H1 (cell line): ENCODE results near the gene CST9L. TPM values are rescaled to one million over a fixed set of nuclear protein-coding genes. Genes with fewer than 3 reads are reported as not detected.
A peak's percentile ranks its signal among the peaks of the same experiment; 100 is the strongest.

ENCODE experiments used
- CTCF ChIA-PET: fragments of 300-600 bp; sonication (Branson Sonifier 250); formaldehyde crosslinking; loops from one replicate; lab custom pipeline; 2021; ENCODE audit not compliant: partially characterized antibody; lab: Charles Lee
- POLR2A ChIA-PET: fragments of 300-600 bp; sonication (Branson Sonifier 250); formaldehyde crosslinking; loops from one replicate; lab custom pipeline; 2021; ENCODE audit warnings: inconsistent platforms; ENCODE audit not compliant: partially characterized antibody; lab: Charles Lee
- DNase-seq, 2 experiments: peaks; one replicate each; pipeline versions ENCODE4 v3.0.0 to v3.0.0-alpha.2; 2010 to 2022; ENCODE audit warnings: low spot score in 2 of 2, low read depth in 1 of 2, mixed read lengths in 1 of 2
- FAIRE-seq: peaks from 2 replicates; lab custom pipeline; 2011; peaks lifted over from hg19 to GRCh38; lab: Jason Lieb, UNC
- H2AFZ ChIP-seq: 2 replicates; pipeline ENCODE4 v1.8.1; 2012; ENCODE audit warnings: low read length, inconsistent platforms
- H2AK5ac ChIP-seq: 2 replicates; pipeline ENCODE4 v1.6.1; 2013; ENCODE audit warnings: low read depth, low read length
- H2BK120ac ChIP-seq: replicated peaks from 2 replicates; pipeline ENCODE3; 2013; ENCODE audit warnings: low read depth, low read length, inconsistent platforms
- H2BK12ac ChIP-seq: 2 replicates; pipeline ENCODE4 v1.6.1; 2013; ENCODE audit warnings: low read depth, low read length
- H2BK15ac ChIP-seq: 2 replicates; pipeline ENCODE4 v1.6.1; 2013; ENCODE audit warnings: low read length
- H2BK20ac ChIP-seq: 2 replicates; pipeline ENCODE4 v1.6.1; 2013; ENCODE audit warnings: low read length
- H2BK5ac ChIP-seq: 2 replicates; pipeline ENCODE4 v1.6.1; 2013; ENCODE audit warnings: low read depth, low read length
- H3K14ac ChIP-seq: 2 replicates; pipeline ENCODE4 v1.6.1; 2013; ENCODE audit warnings: inconsistent platforms; ENCODE audit not compliant: insufficient read length
- H3K18ac ChIP-seq: 2 replicates; pipeline ENCODE4 v1.6.1; 2013; ENCODE audit warnings: low read length; ENCODE audit errors: extremely low read depth
- H3K23ac ChIP-seq: 2 replicates; pipeline ENCODE4 v1.6.1; 2013; ENCODE audit warnings: inconsistent platforms; ENCODE audit not compliant: insufficient read length
- H3K23me2 ChIP-seq: 2 replicates; pipeline ENCODE4 v1.6.1; 2013; ENCODE audit warnings: low read depth, low read length
- H3K27ac ChIP-seq: 2 replicates; pipeline ENCODE4 v1.6.1; 2011; ENCODE audit warnings: low read depth, low read length, inconsistent platforms
- H3K27me3 ChIP-seq, 4 experiments: replicated peaks in 1 of 4; 1 replicate in 1 of 4; 2 replicates in 3 of 4; pipeline versions ENCODE4 v1.6.1 to v1.8.1; 2011 to 2013; ENCODE audit warnings: low read length in 3 of 4, mild to moderate bottlenecking in 3 of 4, inconsistent platforms in 2 of 4, mixed read lengths in 2 of 4, moderate library complexity in 1 of 4; ENCODE audit not compliant: control insufficient read depth in 3 of 4, insufficient read depth in 3 of 4; ENCODE audit errors: extremely low read depth in 1 of 4
- H3K36me3 ChIP-seq, 4 experiments: 2 replicates each; pipeline versions ENCODE4 v1.6.1 to v1.8.1; 2011 to 2013; ENCODE audit warnings: mild to moderate bottlenecking in 4 of 4, low read length in 3 of 4, moderate library complexity in 2 of 4, control low read depth in 1 of 4, inconsistent platforms in 1 of 4; ENCODE audit not compliant: insufficient read depth in 4 of 4, control insufficient read depth in 2 of 4
- H3K4ac ChIP-seq: replicated peaks from 2 replicates; pipeline ENCODE3; 2013; ENCODE audit warnings: low read length, low read depth, mixed read lengths, inconsistent platforms; ENCODE audit not compliant: insufficient read length
- H3K4me1 ChIP-seq, 4 experiments: replicated peaks in 1 of 4; 1 replicate in 1 of 4; 2 replicates in 3 of 4; pipeline versions ENCODE4 v1.6.1 to v1.8.1; 2011 to 2013; ENCODE audit warnings: low read length in 3 of 4, inconsistent platforms in 2 of 4, mixed read lengths in 1 of 4; ENCODE audit not compliant: insufficient read depth in 4 of 4, control insufficient read depth in 3 of 4
- H3K4me2 ChIP-seq, 2 experiments: 2 replicates each; pipeline versions ENCODE4 v1.6.1 to v1.8.1; 2011 to 2013; ENCODE audit warnings: low read depth in 2 of 2, low read length in 2 of 2, control low read depth in 1 of 2, inconsistent platforms in 1 of 2, mild to moderate bottlenecking in 1 of 2; ENCODE audit not compliant: insufficient read depth in 1 of 2
- H3K4me3 ChIP-seq, 4 experiments: fragments of 200-600, 300-600 bp in 1 of 4; sonication (generic), shearing (Covaris generic), sonication (Bioruptor Twin) in 1 of 4; 2 replicates each; pipeline versions ENCODE4 v1.5.1 to v1.8.1; 2011 to 2016; ENCODE audit warnings: low read length in 4 of 4, low read depth in 3 of 4, control low read depth in 2 of 4, inconsistent platforms in 2 of 4, mild to moderate bottlenecking in 2 of 4, mixed read lengths in 1 of 4, moderate library complexity in 1 of 4; ENCODE audit not compliant: insufficient read depth in 2 of 4; ENCODE audit errors: extremely low read depth in 1 of 4
- H3K56ac ChIP-seq: replicated peaks from 2 replicates; pipeline ENCODE3; 2013; ENCODE audit warnings: low read depth, mild to moderate bottlenecking, mixed read lengths, low read length, inconsistent platforms; ENCODE audit not compliant: insufficient read length
- H3K79me1 ChIP-seq: 2 replicates; pipeline ENCODE4 v1.6.1; 2013; ENCODE audit warnings: low read depth, low read length, control low read depth
- H3K79me2 ChIP-seq, 2 experiments: 2 replicates each; pipeline versions ENCODE4 v1.6.1 to v1.8.1; 2012 to 2013; ENCODE audit warnings: low read length in 2 of 2, mild to moderate bottlenecking in 2 of 2, inconsistent platforms in 1 of 2; ENCODE audit not compliant: insufficient read depth in 2 of 2, control insufficient read depth in 1 of 2
- H3K9ac ChIP-seq, 4 experiments: replicated peaks in 1 of 4; 1 replicate in 1 of 4; 2 replicates in 3 of 4; pipeline versions ENCODE4 v1.6.1 to v1.8.1; 2011 to 2013; ENCODE audit warnings: low read depth in 3 of 4, low read length in 3 of 4, control low read depth in 2 of 4, mild to moderate bottlenecking in 2 of 4, moderate library complexity in 2 of 4, inconsistent platforms in 1 of 4; ENCODE audit errors: extremely low read depth in 1 of 4
- H3K9me3 ChIP-seq, 2 experiments: 2 replicates each; pipeline versions ENCODE4 v1.6.1 to v1.8.1; 2012 to 2013; ENCODE audit warnings: mild to moderate bottlenecking in 2 of 2, moderate library complexity in 2 of 2, control low read depth in 1 of 2, inconsistent platforms in 1 of 2, low read depth in 1 of 2, low read length in 1 of 2, mixed read lengths in 1 of 2; ENCODE audit not compliant: insufficient read depth in 2 of 2
- H4K20me1 ChIP-seq, 2 experiments: replicated peaks in 1 of 2; 2 replicates each; pipeline versions ENCODE3 to v1.8.1; 2011 to 2013; ENCODE audit warnings: inconsistent platforms in 2 of 2, low read length in 2 of 2, mild to moderate bottlenecking in 1 of 2; ENCODE audit not compliant: insufficient read depth in 2 of 2, control insufficient read depth in 1 of 2
- H4K5ac ChIP-seq: 2 replicates; pipeline ENCODE4 v1.6.1; 2013; ENCODE audit warnings: low read length, low read depth, mixed read lengths, inconsistent platforms; ENCODE audit not compliant: insufficient read length
- H4K8ac ChIP-seq: 2 replicates; pipeline ENCODE4 v1.8.0; 2013; ENCODE audit warnings: mild to moderate bottlenecking, moderate library complexity, low read length, inconsistent platforms; ENCODE audit not compliant: insufficient read depth; ENCODE audit errors: extremely low read depth
- H4K91ac ChIP-seq: replicated peaks from 2 replicates; pipeline ENCODE3; 2013; ENCODE audit warnings: low read length, mixed read lengths, inconsistent platforms; ENCODE audit not compliant: insufficient read length
- WGBS, 2 experiments: shearing (Covaris generic) in 1 of 2; methylation state at CpG; one replicate each; pipeline versions ENCODE4 v1.1.6 to v1.1.7; 2013 to 2015; ENCODE audit warnings: low lambda C conversion rate in 2 of 2, mixed read lengths in 2 of 2, inconsistent platforms in 1 of 2, low coverage in 1 of 2, missing lambda C conversion rate in 1 of 2; ENCODE audit not compliant: insufficient replicate concordance in 2 of 2, insufficient coverage in 1 of 2, insufficient read length in 1 of 2; ENCODE audit errors: extremely low coverage in 1 of 2, missing lambda C conversion rate in 1 of 2; 5-methylcytosine and 5-hydroxymethylcytosine counted together
- polyA plus RNA-seq, 7 experiments: library from polyadenylated mRNA; depleted of rRNA in 3 of 7; stranded (reverse) in 5 of 7; unstranded in 2 of 7; fragments of >200 nt in 5 of 7; fragments of 200-250 nt in 2 of 7; gene quantifications; 1 replicate in 5 of 7; 2 replicates in 1 of 7; 4 replicates in 1 of 7; pipeline versions ENCODE4 v1.2.1 to v1.2.3, GENCODE V29; 2011 to 2013; ENCODE audit warnings: missing spikeins in 2 of 7, mixed read lengths in 2 of 7
- total RNA-seq: library from RNA; stranded (reverse); fragmentation: NEBNext Ultra II Directional; extraction: Animal tissue kit (Norgen Biotek cat#: 25700); gene quantifications from 2 replicates; pipeline ENCODE4 v1.2.1, GENCODE V29; 2021

The CST9L gene
- total and polyA plus RNA-seq, 2 of the 8 experiments (the other 6 are each of a cell fraction or from before 2014, with no cell fraction given): not detected

GRCh38 chr20:23614163-23614562 is 45.9 kb upstream of the CST9L start:
- no peak overlapping the region for H3K9ac ChIP-seq
- no peak overlapping the region for H2BK20ac ChIP-seq
- peaks cover 0 to 1% (median 0%) of the 10 kb centered on the region in 4 experiments; a peak in 2 of 7 replicates for H3K4me1 ChIP-seq
- no peak overlapping the region for H2BK15ac ChIP-seq
- no peak overlapping the region for H2BK120ac ChIP-seq
- no peak overlapping the region for H3K4me3 ChIP-seq
- H3K23me2 ChIP-seq: peaks cover 1% of the 10 kb centered on the region; the same call in 1 of the 2 replicates
- H4K5ac ChIP-seq: no peak overlapping the region
- no peak overlapping the region for H2BK12ac ChIP-seq
- H3K56ac ChIP-seq: no peak overlapping the region
- ChIA-PET CTCF (interaction anchor here (18.5 kb wide), 1 partner anchor 170 kb away, joined by 328 read pairs; the partner anchor contains the start of genes CST11 and CSTL1), POLR2A (no interaction called here)
- no peak overlapping the region for H4K91ac ChIP-seq
- H4K20me1 ChIP-seq: no peaks in the 10 kb centered on the region
- H4K8ac ChIP-seq: no peak overlapping the region
- H3K18ac ChIP-seq: no peak overlapping the region
- H3K14ac ChIP-seq: no peak overlapping the region
- H3K23ac ChIP-seq: no peak overlapping the region
- H3K4ac ChIP-seq: no peak overlapping the region
- no peaks in the 10 kb centered on the region for H3K9me3 ChIP-seq
- FAIRE-seq (no peak), DNase-seq (peak in 1 of 2 experiments; percentile 33)
- no peak overlapping the region for H2BK5ac ChIP-seq
- no peak overlapping the region for H3K4me2 ChIP-seq
- H3K27me3 ChIP-seq: no peaks in the 10 kb centered on the region
- no peaks in the 10 kb centered on the region for H3K79me2 ChIP-seq
- no peak overlapping the region for H2AFZ ChIP-seq
- no peaks in the 10 kb centered on the region for H3K36me3 ChIP-seq
- no peak overlapping the region for H2AK5ac ChIP-seq
- WGBS, 2 experiments: 96% methylated on average over 5 of the region's 5 CpGs; no CpG with 5 or more reads in 1 of the 2 experiments
- H3K27ac ChIP-seq: no peak overlapping the region
- no peaks in the 10 kb centered on the region for H3K79me1 ChIP-seq
